ENCODE data around the gene RASGRF1.

- no peak for TF ChIP-seq POLR2A (IDR thresholded peaks at IDR 0.05; ENCODE audit: low read length)
- TF ChIP-seq GATA1 (IDR thresholded peaks at IDR 0.05; ENCODE audit: low read depth, low read length): no peak
Measured at GRCh38 chr15:78988361-78988911, 102.1 kb downstream of the RASGRF1 start.

Measured in erythroblast (primary cell).